GM19239 (cell line): Measurements from ENCODE around the gene WASF1.
"Not testable (repeated sequence)": the region's sequence is repeated elsewhere in the genome, so short reads cannot be mapped to it uniquely, and the experiment has no call there.

ENCODE experiments used
- DNase-seq: peaks from one replicate; pipeline ENCODE4 v3.0.0; 2011; ENCODE audit warnings: low spot score; ENCODE audit not compliant: insufficient read length
- FAIRE-seq: peaks from 2 replicates; lab custom pipeline; 2011; peaks lifted over from hg19 to GRCh38; lab: Jason Lieb, UNC

The WASF1 gene

GRCh38 chr6:110095935-110096334, 83.5 kb downstream of the WASF1 start:
- FAIRE-seq (no peak), DNase-seq (no peak)

GRCh38 chr6:110095101-110095500, 84.4 kb downstream of the WASF1 start:
- DNase-seq: no peak

GRCh38 chr6:110093981-110094380, 85.5 kb downstream of the WASF1 start:
- FAIRE-seq (no peak), DNase-seq (no peak)

More at GRCh38 chr6:110095101-110095500, 84.4 kb downstream of the WASF1 start:
- FAIRE-seq: no peak

- no peak for DNase-seq
- no peak for FAIRE-seq
Measured at GRCh38 chr6:110090876-110091275, 88.6 kb downstream of the WASF1 start.

- DNase-seq: no peak
- no peak for FAIRE-seq
Measured at GRCh38 chr6:110089323-110089722, 90.1 kb downstream of the WASF1 start.

- DNase-seq (no peak), FAIRE-seq (no peak)
Measured at GRCh38 chr6:110085285-110085684, 94.2 kb downstream of the WASF1 start.

GRCh38 chr6:110083875-110084585, 95.4 kb downstream of the WASF1 start:
- DNase-seq: no peak
- no peak for FAIRE-seq

GRCh38 chr6:110075406-110075805, 104.1 kb downstream of the WASF1 start:
- DNase-seq (no peak), FAIRE-seq (no peak)

GRCh38 chr6:110073474-110073873, 106.0 kb downstream of the WASF1 start:
- FAIRE-seq, DNase-seq: not testable (repeated sequence)

GRCh38 chr6:110068592-110068967, 110.9 kb downstream of the WASF1 start:
- no peak for FAIRE-seq
- no peak for DNase-seq

- no peak for FAIRE-seq
- no peak for DNase-seq
Measured at GRCh38 chr6:110067837-110068591, 111.5 kb downstream of the WASF1 start.

GRCh38 chr6:110064744-110065524, 114.5 kb downstream of the WASF1 start:
- FAIRE-seq: no peak
- DNase-seq: no peak

GRCh38 chr6:110063594-110064263, 115.7 kb downstream of the WASF1 start:
- DNase-seq (no peak), FAIRE-seq (no peak)

- DNase-seq (no peak), FAIRE-seq (no peak)
Measured at GRCh38 chr6:110055387-110055735, 124.1 kb downstream of the WASF1 start.

GRCh38 chr6:110054664-110055386, 124.6 kb downstream of the WASF1 start:
- DNase-seq (no peak), FAIRE-seq (no peak)

- DNase-seq (peak; percentile 7), FAIRE-seq (no peak)
Measured at GRCh38 chr6:110053395-110054240, 125.9 kb downstream of the WASF1 start.

GRCh38 chr6:110050440-110050813, 129.0 kb downstream of the WASF1 start:
- FAIRE-seq: no peak
- DNase-seq: no peak
